ENCODE measurements around the gene PTH1R. TPM values are rescaled to one million over a fixed set of nuclear protein-coding genes. Genes with fewer than 3 reads are reported as not detected.
A peak's percentile ranks its signal among the peaks of the same experiment; 100 is the strongest.

PTH1R gene
- total and polyA plus RNA-seq, 10 of the 15 experiments (the other 5 are each of a cell fraction or from before 2014, with no cell fraction given): not detected

GRCh38 chr3:46947546-46947901 lies 70.0 kb downstream of the PTH1R start:
- FAIRE-seq (no peak), ATAC-seq (0 out of 3 replicates have a peak, but pooled peaks have one; percentile 5), DNase-seq (ENCODE audit: low read depth, low spot score) (no peak)
- BruUV-seq (replicated peaks): no TSS peak
- no peaks in the 10 kb centered on the region; the same call in 2 of the 3 replicates for H3K9me3 ChIP-seq (replicated peaks; ENCODE audit: control insufficient read depth, insufficient read depth, low read length)
- ChIA-PET RAD21 (ENCODE audit: unreplicated experiment) (interaction anchor here (0.6 to 3.2 kb wide), 7 partner anchors 8 to 32 kb away, joined by 3 to 21 read pairs (median 5); partner anchors contain the start of gene NBEAL2), CTCF (interaction anchor here (0.5 to 4.5 kb wide), 7 partner anchors 9 to 51 kb away, joined by 3 to 27 read pairs (median 3); no protein-coding TSS in a partner anchor), POLR2A (interaction anchor here (0.8 to 10.1 kb wide), 4 partner anchors 9 to 22 kb away, joined by 3 to 163 read pairs (median 12); no protein-coding TSS in a partner anchor), SMC1A (ENCODE audit: uncharacterized antibody, unreplicated experiment) (interaction anchor here (0.6 to 17.2 kb wide), 6 partner anchors 9 to 281 kb away, joined by 3 to 298 read pairs (median 6); no protein-coding TSS in a partner anchor)
- H3K79me2 ChIP-seq (ENCODE audit: control insufficient read depth, insufficient read depth, low read length): peaks cover 95% of the 10 kb centered on the region
- H3K9ac ChIP-seq (ENCODE audit: control insufficient read depth, insufficient read depth, low read length): no peak overlapping the region
- in situ Hi-C loops (cut with MboI) (no loop called here), intact Hi-C loops (cut with micrococcal nuclease; ENCODE audit: unreplicated experiment) (no loop called here)
- H3K4me1 ChIP-seq (ENCODE audit: control insufficient read depth, insufficient read depth, low read length): peaks cover 39% of the 10 kb centered on the region
- no peaks in the 10 kb centered on the region for H3K27me3 ChIP-seq (replicated peaks in 1 of 2; ENCODE audit: control insufficient read depth in 2 of 2, insufficient read depth in 2 of 2, low read length in 1 of 2)
- 57% methylated on average over 4 of the region's 4 CpGs for WGBS (ENCODE audit: insufficient coverage, insufficient replicate concordance, low lambda C conversion rate, missing lambda C conversion rate)
- TF ChIP-seq SMARCA5 (IDR thresholded peaks at IDR 0.05) (0 out of 2 replicates have a peak, but pooled peaks have one; percentile 24), TCF3 (IDR thresholded peaks at IDR 0.05; ENCODE audit: borderline replicate concordance, insufficient read depth, low read depth, low read length) (no peak)
- H3K36me3 ChIP-seq (ENCODE audit: control insufficient read depth in 2 of 2, insufficient read depth in 2 of 2, low read length in 1 of 2): peaks cover 19 to 32% of the 10 kb centered on the region in 2 experiments
- peak overlapping the region; percentile 73 for H3K27ac ChIP-seq (ENCODE audit: control insufficient read depth, insufficient read depth)
- no peak overlapping the region for H3K4me3 ChIP-seq
- no peak overlapping the region for H2AFZ ChIP-seq (ENCODE audit: control insufficient read depth, low read depth, low read length)
- no peak overlapping the region; the same call in 1 of the 2 replicates for H3K4me2 ChIP-seq (ENCODE audit: control insufficient read depth, insufficient read depth)
- peaks cover 6% of the 10 kb centered on the region; the same call in 1 of the 2 replicates for H4K20me1 ChIP-seq (ENCODE audit: control insufficient read depth, insufficient read depth)

- no peak for FAIRE-seq
- DNase-seq (ENCODE audit: low read depth, low spot score): no peak
- Histone ChIP-seq H3K4me2 (ENCODE audit: control insufficient read depth, insufficient read depth) (peak overlapping the region; percentile 89; the same call in 1 of the 2 replicates), H3K27ac (ENCODE audit: control insufficient read depth, insufficient read depth) (peak overlapping the region; percentile 73), H3K9ac (ENCODE audit: control insufficient read depth, insufficient read depth, low read length) (no peak overlapping the region; the same call in 1 of the 2 replicates), H3K9me3 (replicated peaks; ENCODE audit: control insufficient read depth, insufficient read depth, low read length) (no peaks in the 10 kb centered on the region; the same call in 2 of the 3 replicates), H3K79me2 (ENCODE audit: control insufficient read depth, insufficient read depth, low read length) (peaks cover 95% of the 10 kb centered on the region), H3K27me3 (replicated peaks in 1 of 2; ENCODE audit: control insufficient read depth in 2 of 2, insufficient read depth in 2 of 2, low read length in 1 of 2) (no peaks in the 10 kb centered on the region), H3K4me3 (no peak overlapping the region), H3K4me1 (ENCODE audit: control insufficient read depth, insufficient read depth, low read length) (peaks cover 45% of the 10 kb centered on the region), H4K20me1 (ENCODE audit: control insufficient read depth, insufficient read depth) (peaks cover 6% of the 10 kb centered on the region; the same call in 1 of the 2 replicates), H3K36me3 (ENCODE audit: control insufficient read depth in 2 of 2, insufficient read depth in 2 of 2, low read length in 1 of 2) (peaks cover 19 to 31% of the 10 kb centered on the region in 2 experiments), H2AFZ (ENCODE audit: control insufficient read depth, low read depth, low read length) (no peak overlapping the region)
- WGBS (ENCODE audit: insufficient coverage, insufficient replicate concordance, low lambda C conversion rate, missing lambda C conversion rate): 69% methylated on average over 19 of the region's 19 CpGs
- in situ Hi-C loops (cut with MboI) (no loop called here), intact Hi-C loops (cut with micrococcal nuclease; ENCODE audit: unreplicated experiment) (no loop called here)
- POLR2A ChIA-PET: interaction anchor here (3.5 to 10.1 kb wide), 2 partner anchors 11 to 17 kb away, joined by 21 to 163 read pairs; no protein-coding TSS in a partner anchor
- SMC1A ChIA-PET (ENCODE audit: uncharacterized antibody, unreplicated experiment): interaction anchor here (0.6 to 17.2 kb wide), 7 partner anchors 8 to 280 kb away, joined by 3 to 298 read pairs (median 5); no protein-coding TSS in a partner anchor
- ATAC-seq: no peak
- CTCF ChIA-PET: interaction anchor here (1.2 to 4.5 kb wide), 6 partner anchors 8 to 50 kb away, joined by 3 to 27 read pairs (median 6); no protein-coding TSS in a partner anchor
- RAD21 ChIA-PET (ENCODE audit: unreplicated experiment): interaction anchor here (0.6 to 3.2 kb wide), 7 partner anchors 8 to 31 kb away, joined by 3 to 21 read pairs (median 5); partner anchors contain the start of gene NBEAL2
- BruUV-seq (replicated peaks): no TSS peak
- TF ChIP-seq MLLT1 (IDR thresholded peaks at IDR 0.05): 0 out of 2 replicates have a peak, but pooled peaks have one; percentile 27
- no peak for TF ChIP-seq NFXL1 (IDR thresholded peaks at IDR 0.05; ENCODE audit: borderline replicate concordance)
- TF ChIP-seq HDAC6 (IDR thresholded peaks at IDR 0.05; ENCODE audit: unreplicated experiment): no peak
- 0 out of 2 replicates have a peak, but pooled peaks have one; percentile 9 for TF ChIP-seq DPF2 (IDR thresholded peaks at IDR 0.05)
- 0 out of 4 replicates have a peak, but pooled peaks of 1 of the 2 experiments have one; percentile 2 for TF ChIP-seq BHLHE40 (IDR thresholded peaks at IDR 0.05; ENCODE audit: borderline replicate concordance in 1 of 2, low read depth in 2 of 2, low read length in 1 of 2)
- TF ChIP-seq SRF (IDR thresholded peaks at IDR 0.05; ENCODE audit: low read depth in 2 of 2, low read length in 2 of 2): no peak
- TF ChIP-seq ATF7 (IDR thresholded peaks at IDR 0.05; ENCODE audit: low read depth): peak; percentile 40; the same call in 1 of the 2 replicates
Observed at GRCh38 chr3:46947981-46948791, 70.7 kb downstream of the PTH1R start.

Measured in GM12878 (cell line).